T-helper 22 cell (primary cell): ENCODE data around the gene FAM47E.

Experiments
- DNase-seq: peaks from one replicate; pipeline ENCODE4 v3.0.0-alpha.2; 2020; ENCODE audit warnings: low read depth

Gene FAM47E

DNA sequence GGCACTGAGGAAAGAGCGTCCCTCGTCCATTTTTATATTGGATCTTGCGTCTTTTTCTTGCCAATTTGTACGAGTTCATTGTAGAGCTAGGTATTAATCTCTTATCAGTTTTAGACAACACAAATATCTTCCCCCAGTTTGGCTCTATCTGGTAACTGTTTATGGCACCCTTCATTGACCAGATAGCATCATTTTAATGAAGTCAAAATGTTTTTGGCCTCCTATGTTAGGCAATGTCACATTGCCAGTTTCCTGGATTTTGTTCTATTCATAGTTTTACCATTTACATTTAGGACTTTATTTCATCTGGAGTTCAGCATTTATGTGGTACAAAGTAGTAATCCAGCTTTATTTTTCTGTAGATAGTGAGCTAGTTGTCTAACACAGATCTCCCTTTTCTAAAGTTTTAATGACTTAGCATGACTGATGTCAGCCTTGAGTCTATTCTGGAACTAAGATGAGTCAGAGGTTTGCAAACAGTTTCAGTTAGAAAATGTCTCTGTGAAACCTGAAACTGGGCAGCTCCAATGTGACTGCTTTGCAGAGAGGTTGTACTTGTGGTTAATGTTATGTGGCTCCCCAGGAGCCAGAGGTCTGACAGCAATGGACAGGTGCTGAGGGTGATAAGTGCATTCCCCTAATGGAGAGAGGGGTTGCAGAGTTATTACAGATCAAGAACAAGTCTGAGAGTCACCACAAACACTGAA, 49.7 kb downstream of the FAM47E start:
- no peak for DNase-seq

DNA sequence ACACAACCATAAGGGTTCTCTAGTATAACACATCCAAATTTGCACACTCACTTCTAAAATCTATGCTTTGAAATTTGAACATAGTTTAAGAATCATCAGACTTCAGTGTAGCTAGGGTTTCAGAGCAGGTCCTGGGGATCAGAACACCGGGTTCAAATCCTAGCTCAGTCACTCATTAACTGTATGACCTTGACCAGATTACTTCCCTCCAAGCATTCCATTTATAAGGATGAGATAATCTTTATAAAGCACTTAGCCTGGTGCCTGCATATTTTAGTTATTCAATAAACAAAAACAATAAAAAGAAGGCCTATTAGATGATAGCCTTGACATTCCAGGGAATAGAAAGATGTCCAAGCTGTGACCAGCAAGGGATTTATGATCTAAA, 50.2 kb downstream of the FAM47E start:
- no peak for DNase-seq

DNA sequence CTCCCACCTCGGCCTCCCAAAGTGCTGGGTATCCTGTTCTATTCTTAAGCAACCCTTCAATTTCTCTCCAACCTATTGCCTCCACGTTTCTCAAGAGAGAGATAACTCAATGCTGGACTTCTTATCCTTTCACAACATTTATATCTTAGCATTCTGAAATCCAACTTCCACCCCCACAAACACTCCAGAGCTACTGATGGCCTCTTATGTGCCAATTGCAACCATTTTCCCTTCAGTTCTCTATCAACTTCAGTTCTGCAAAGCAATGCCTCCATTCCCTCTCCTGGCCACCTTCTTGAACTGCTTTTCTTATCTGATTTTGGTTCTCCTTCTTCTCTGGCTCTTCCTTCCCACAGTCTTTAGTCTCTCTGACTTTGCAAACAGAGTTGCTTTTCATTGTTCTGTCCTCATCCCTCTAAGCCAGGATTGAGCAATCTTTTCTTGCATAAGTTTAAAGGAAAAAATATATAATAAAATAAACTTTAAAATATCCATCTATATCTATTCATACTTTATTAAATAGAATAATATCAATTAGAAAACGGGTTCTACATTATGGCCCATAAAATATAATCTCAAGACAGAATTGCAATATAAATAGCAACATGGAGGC, 51.4 kb downstream of the FAM47E start:
- DNase-seq: no peak

DNA sequence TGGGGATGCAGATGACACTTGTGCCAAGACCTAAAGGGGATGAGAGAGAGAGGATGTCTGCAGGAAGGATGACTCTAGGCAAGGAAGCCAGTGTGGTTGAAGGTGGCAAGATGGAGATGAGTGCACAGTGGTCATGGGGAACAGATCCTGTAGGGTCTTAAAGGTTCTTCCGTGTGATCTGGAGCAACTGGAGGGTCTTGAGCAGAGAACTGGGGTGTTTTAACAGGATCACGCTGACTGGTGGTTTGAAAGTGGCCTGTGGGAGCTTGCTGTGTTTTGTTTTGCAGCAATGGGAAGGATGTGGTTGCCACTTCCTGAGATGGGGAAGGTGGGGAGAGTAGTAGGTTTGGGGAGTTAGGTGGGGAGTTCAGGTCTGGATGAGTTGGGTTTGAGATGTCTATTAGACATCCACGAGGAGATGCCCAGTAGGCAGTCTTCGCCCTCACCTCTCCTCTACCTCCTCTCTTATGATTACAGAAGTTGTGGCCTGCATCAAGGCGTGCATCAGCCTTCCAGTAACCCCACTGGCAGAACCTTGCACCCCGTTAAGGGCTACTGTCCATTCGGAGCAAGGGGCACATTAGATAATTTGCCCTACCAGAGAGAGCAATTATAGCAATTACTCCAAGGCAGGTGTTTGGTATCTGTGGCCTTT, 53.6 kb downstream of the FAM47E start:
- no peak for DNase-seq

DNA sequence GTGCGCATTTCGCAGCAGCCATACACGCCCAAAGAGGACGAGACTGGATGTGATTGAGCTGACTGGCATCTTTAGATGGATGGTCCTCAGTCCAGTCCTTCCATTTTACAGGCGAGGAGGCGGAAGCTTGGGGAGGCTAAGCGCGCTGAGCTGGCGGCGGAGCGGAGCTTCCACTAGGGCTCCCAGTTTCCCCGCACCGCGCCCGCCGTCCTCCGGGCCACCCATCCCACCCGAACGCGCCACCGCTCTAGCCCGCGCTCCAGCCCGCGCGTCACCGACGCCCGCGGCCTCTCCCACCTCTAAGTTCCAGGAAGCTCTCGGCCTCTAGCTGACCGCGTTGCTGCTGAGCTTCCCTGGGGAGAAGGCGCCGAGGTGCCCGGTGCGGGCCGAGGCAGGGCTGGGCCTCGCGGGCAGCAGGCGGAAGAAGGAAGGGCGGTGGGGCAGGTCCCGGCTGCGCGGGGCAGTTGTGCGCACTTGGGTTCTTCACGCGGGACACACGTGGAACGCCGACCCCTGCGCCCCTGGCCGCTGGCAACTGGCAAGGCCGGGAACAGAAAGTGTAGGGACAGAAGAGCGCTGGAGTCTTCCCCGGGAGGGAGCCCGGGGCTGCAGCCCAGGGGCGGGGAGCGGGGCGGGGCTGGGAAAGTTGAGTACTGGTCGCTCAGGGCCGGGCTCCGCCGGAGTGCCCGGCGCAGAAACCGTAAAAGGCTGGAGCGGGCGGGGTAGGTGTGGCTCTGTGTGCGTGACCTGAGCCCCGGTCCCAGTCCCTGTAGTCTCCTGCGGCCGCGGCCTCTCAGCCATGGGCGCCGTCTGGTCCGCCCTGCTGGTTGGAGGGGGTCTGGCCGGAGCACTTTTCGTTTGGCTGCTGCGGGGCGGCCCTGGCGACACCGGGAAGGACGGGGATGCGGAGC, 54.7 kb downstream of the FAM47E start, which contains the start of gene STBD1:
Gene STBD1 (plus strand): TSS at position 763 of the 911 bp plus-strand sequence. CDS start 37 bp downstream, at position 800.
- DNase-seq: peak; percentile 3

DNA sequence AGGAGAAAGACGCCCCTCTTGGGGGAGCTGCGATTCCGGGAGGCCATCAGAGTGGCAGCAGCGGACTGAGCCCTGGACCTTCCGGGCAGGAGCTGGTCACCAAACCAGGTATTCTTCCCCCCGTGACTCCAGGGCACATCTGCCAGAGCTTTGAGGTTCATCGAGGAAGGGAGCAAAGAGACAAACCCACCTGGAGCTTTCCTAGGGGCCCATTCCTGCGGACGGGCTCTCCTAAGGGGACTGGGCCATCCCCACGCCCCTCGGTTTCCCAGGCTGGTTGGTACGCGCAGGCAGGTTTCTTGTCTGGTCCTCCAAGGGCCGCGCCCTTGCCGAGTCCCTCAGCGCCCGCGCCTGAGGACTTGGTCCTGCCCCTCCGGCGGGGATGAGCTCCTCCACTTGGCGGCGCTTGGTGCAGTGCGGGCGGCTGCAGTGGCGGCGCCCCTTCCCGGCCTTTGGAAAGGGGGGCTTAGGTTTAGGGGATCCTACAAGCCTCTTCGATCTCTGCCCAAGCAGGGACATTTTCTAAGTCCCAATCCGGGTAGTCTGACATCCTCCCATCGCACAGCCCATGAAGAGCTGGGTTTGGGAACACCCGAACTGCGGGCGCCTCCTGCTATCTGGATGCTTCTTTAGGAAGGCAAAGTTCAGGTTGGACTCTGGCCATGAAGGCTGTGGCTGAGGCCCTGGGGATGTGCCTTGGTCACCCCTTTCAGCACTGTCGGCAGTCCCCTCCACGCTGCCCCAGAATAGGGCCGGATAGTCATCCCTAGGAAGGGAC, 55.5 kb downstream of the FAM47E start:
- DNase-seq: no peak

DNA sequence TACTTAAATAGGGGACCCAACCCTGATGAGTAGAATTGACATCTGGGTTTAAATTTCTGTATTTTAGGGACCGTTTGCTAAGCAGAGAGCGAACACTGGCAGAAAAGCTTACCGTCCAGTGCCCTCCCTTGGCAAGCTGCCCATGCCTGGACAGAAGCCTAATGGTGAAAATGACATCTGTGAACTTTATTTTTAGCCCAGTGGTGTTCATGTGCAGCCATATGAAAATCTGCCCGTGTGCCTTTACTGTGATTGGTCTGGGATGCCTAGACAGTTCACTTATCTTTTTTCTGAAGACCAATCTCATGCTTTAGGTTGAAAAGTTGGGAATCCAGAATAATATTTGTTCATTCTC, 56.1 kb downstream of the FAM47E start:
- DNase-seq: no peak

DNA sequence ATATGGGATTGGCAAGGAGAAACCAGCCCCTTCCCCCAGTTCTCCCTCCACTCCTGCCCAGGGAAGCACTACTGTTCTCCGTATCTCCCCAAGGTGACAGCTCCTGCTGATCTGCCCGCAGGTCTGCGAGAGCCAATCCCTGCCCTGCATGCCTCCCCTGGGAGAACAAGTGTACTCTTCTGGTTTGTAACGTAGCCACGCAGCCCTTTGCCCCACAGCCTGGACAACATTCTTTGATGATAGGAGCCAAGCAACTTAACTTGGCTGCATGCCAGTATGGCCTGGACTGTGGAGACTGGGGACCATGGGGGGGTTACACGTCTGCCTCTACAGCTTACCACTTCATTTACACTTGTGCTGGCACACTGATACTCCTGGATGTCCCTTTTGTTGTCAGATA, 57.0 kb downstream of the FAM47E start:
- DNase-seq: no peak

DNA sequence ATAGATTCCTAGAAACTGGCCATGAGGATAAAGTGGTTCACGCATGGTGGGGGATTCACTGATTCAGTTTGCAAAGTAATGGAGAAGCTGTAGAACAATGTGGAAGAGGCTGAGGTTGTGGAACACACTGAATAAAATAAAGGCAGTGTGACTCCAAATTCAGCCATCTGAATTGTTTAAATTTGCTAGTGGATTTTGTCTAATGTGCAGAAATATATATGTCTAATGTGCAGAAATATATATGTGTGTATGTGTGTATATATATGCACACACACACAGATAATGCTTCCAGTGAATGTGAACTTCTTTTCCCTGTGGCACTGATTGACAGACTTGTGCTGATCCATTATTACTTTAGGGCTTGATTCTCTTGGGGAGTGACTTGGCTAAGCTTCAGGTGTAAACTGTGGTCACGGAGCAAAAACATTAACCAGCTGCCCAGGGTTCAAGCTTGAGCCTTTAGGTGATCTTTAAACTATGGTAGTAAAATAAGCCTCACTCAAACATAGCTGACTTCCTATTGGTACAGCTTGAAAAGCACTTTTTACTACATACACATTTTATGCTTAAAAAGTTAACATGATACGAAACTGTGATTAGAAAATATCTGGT, 58.5 kb downstream of the FAM47E start:
- DNase-seq: no peak

DNA sequence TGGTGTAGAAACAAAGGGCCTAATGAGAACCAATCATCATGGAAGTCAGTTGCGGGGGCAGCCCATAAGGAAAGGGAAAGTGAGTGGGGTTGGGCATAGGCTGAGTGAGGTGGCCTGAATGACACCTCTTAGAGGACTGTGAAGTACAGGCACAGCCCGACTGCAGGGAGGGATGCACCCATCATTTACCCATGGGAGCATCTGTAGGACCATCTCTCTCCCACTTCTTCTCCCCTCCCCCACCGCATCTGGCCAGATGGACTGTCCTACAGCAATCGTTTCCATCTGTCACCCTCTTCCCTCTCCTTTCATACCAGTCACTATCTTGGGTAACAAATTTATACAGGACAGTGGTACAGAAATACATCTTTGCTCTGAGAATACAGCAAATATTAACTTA, 59.2 kb downstream of the FAM47E start:
- DNase-seq: no peak

DNA sequence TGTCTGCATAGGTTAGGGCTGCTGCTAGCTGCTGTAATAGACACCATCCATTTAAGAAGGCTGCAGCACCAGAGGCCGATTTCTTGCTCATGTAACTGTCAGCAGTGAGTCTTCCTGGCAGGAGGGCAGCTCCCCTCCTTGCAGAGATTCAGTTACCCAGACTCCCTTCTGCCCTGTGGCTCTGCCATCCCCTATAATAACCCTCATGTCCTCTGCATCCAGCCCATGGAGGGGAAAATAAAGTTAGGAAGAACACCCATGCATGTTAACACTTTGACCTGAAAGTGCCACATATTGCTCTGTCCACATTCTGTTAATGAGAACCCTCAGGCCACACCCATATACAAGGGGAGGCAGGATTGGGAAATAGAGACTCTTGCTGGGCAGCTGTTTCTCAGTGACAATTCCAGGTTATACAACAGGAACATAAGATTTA, 60.4 kb downstream of the FAM47E start:
- no peak for DNase-seq

DNA sequence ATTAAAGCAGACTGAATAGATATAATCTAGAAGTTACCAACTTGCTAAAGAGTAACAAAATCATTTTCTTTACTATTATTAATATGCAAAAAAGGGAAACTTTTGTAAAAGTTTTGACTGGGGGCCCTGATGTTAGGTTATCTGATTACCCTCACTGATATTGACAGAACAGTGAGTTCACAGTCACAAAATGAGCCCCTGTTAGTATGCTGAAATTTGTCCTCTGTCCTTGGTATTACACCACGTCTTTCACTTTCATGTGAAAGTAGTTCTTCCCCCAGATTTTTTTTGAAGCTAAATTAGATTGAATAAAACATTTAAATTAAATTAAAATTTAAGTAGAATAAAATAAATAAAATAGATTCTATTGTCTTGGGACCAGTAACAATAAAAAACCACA, 60.9 kb downstream of the FAM47E start:
- no peak for DNase-seq

DNA sequence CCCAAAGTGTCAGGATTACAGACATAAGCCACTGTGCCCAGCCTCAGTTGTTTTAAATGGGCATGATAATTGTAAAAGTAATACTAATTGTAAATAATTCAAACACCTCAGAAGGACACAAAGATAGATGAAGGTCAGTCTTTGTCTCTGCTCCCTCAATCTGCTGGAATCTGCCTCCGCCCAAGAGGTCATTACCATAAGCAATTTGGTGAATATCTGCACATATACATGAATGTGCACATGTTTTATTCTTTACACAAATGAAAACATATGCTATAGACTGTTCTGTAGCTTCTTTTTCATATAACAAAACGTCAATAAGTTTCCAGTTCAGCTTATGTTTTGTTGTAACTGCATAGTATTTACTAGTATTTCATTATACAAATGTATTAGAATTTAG, 62.0 kb downstream of the FAM47E start:
- no peak for DNase-seq

DNA sequence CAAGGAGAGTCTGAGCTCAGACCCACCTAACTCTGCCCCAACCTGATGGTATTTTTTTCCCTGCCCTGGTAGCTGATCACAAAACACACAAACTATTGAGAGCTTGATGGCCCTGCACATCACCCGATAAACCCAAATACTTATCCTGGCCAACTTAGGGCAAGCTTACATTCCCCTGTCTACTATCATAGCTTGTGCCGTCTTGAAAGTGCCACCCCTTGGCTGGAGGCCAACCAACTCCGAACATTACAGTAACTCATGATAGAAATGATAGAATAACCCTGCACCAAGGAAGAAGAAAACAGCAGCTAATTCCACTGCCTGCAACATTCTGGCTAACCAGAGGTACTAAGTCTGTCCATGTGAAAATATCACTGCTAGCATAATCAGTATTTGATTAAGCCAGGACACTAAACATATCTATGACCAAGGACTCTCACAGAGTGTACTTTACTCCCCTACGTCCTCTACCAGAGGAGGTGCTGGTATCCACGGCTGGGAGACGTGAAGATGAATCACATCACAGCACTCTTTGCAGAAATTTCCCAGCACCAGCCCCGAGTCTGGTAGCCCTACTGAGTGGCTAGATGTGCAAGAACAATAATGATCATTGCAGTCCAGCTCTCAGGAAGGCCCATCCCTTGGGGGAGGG, 63.9 kb downstream of the FAM47E start:
- DNase-seq: no peak

DNA sequence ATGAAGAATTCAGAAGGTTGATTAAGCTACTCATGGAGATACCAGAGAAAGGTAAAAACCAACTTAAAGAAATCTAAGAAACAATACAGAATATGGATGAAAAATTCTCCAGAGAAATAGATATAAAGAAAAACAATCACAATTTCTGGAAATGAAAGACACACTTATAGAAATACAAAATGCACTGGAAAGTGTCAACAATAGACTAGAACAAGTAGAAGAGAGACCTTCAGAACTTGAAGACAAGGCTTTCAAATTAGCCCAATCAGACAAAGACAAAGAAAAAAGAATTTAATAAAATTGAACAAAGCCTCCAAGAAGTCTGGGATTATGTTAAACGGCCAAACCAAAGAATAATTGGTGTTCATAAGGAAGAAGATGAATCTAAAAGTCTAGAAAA, 64.6 kb downstream of the FAM47E start:
- DNase-seq: no peak

DNA sequence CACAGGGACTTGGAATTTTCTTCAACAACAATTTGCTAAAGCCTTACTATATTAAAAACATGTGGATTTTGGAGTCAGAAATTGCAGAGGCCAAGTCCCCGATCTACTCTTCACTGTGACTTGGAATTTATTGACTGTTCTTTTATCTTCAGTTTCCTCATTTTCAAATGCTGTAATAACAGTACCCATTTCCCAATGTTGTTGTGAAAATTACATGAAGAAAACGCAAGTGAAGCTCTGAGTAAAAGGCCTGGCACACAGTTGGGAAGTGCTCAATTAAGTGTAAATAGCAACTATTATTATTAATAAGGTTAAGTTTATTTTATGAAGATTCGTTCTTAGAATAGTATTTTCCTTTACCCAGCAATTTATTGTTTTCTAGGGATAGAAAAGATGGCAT, 70.7 kb downstream of the FAM47E start:
- no peak for DNase-seq

DNA sequence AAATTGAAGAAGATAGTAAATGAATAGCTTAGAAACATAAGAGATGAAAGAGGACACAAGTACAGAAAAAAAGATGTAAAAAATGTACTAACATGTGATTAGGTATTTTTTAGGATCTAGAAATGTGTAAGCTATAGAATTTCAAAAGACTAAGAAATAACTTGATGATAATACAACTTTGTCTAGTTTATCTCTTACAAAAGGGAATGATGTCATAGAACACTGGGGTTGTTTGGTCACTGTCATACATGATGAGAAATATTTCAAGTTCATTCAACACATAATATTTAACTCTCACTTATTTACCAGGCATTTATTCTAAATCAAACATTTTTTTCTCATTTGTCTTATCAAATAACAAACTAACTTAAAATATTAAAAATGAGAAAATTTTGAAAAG, 73.6 kb downstream of the FAM47E start:
- DNase-seq: no peak

DNA sequence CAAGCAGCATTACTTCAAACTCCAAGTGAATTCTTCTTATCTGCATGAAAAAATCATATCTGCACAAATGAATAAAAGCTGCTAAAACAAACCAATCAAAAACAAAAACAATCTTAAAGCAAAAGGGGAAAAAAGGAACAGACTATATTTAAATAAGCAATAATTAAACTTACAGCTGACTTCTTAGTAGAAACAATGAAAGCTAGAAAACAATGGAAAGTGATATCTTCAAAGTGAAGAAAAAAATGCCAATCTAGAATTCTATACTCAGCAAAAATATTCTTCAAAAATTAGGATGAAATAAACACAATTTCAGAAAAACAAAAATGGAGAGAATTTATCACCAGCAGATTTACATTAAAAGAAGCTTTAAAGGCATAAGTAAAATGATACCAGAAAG, 75.0 kb downstream of the FAM47E start:
- no peak for DNase-seq
